H1 (cell line): Measurements from ENCODE around the gene C12orf76. TPM values are rescaled to one million over a fixed set of nuclear protein-coding genes. Genes with fewer than 3 reads are reported as not detected.

ENCODE experiments used
- CTCF ChIA-PET: fragments of 300-600 bp; sonication (Branson Sonifier 250); formaldehyde crosslinking; loops from one replicate; lab custom pipeline; 2021; ENCODE audit not compliant: partially characterized antibody; lab: Charles Lee
- POLR2A ChIA-PET: fragments of 300-600 bp; sonication (Branson Sonifier 250); formaldehyde crosslinking; loops from one replicate; lab custom pipeline; 2021; ENCODE audit warnings: inconsistent platforms; ENCODE audit not compliant: partially characterized antibody; lab: Charles Lee
- DNase-seq, 2 experiments: peaks; one replicate each; pipeline versions ENCODE4 v3.0.0 to v3.0.0-alpha.2; 2010 to 2022; ENCODE audit warnings: low spot score in 2 of 2, low read depth in 1 of 2, mixed read lengths in 1 of 2
- FAIRE-seq: peaks from 2 replicates; lab custom pipeline; 2011; peaks lifted over from hg19 to GRCh38; lab: Jason Lieb, UNC
- H2AFZ ChIP-seq: 2 replicates; pipeline ENCODE4 v1.8.1; 2012; ENCODE audit warnings: low read length, inconsistent platforms
- H2AK5ac ChIP-seq: 2 replicates; pipeline ENCODE4 v1.6.1; 2013; ENCODE audit warnings: low read depth, low read length
- H2BK120ac ChIP-seq: replicated peaks from 2 replicates; pipeline ENCODE3; 2013; ENCODE audit warnings: low read depth, low read length, inconsistent platforms
- H2BK12ac ChIP-seq: 2 replicates; pipeline ENCODE4 v1.6.1; 2013; ENCODE audit warnings: low read depth, low read length
- H2BK15ac ChIP-seq: 2 replicates; pipeline ENCODE4 v1.6.1; 2013; ENCODE audit warnings: low read length
- H2BK20ac ChIP-seq: 2 replicates; pipeline ENCODE4 v1.6.1; 2013; ENCODE audit warnings: low read length
- H2BK5ac ChIP-seq: 2 replicates; pipeline ENCODE4 v1.6.1; 2013; ENCODE audit warnings: low read depth, low read length
- H3K14ac ChIP-seq: 2 replicates; pipeline ENCODE4 v1.6.1; 2013; ENCODE audit warnings: inconsistent platforms; ENCODE audit not compliant: insufficient read length
- H3K18ac ChIP-seq: 2 replicates; pipeline ENCODE4 v1.6.1; 2013; ENCODE audit warnings: low read length; ENCODE audit errors: extremely low read depth
- H3K23ac ChIP-seq: 2 replicates; pipeline ENCODE4 v1.6.1; 2013; ENCODE audit warnings: inconsistent platforms; ENCODE audit not compliant: insufficient read length
- H3K23me2 ChIP-seq: 2 replicates; pipeline ENCODE4 v1.6.1; 2013; ENCODE audit warnings: low read depth, low read length
- H3K27ac ChIP-seq: 2 replicates; pipeline ENCODE4 v1.6.1; 2011; ENCODE audit warnings: low read depth, low read length, inconsistent platforms
- H3K27me3 ChIP-seq, 4 experiments: replicated peaks in 1 of 4; 1 replicate in 1 of 4; 2 replicates in 3 of 4; pipeline versions ENCODE4 v1.6.1 to v1.8.1; 2011 to 2013; ENCODE audit warnings: low read length in 3 of 4, mild to moderate bottlenecking in 3 of 4, inconsistent platforms in 2 of 4, mixed read lengths in 2 of 4, moderate library complexity in 1 of 4; ENCODE audit not compliant: control insufficient read depth in 3 of 4, insufficient read depth in 3 of 4; ENCODE audit errors: extremely low read depth in 1 of 4
- H3K36me3 ChIP-seq, 4 experiments: 2 replicates each; pipeline versions ENCODE4 v1.6.1 to v1.8.1; 2011 to 2013; ENCODE audit warnings: mild to moderate bottlenecking in 4 of 4, low read length in 3 of 4, moderate library complexity in 2 of 4, control low read depth in 1 of 4, inconsistent platforms in 1 of 4; ENCODE audit not compliant: insufficient read depth in 4 of 4, control insufficient read depth in 2 of 4
- H3K4ac ChIP-seq: replicated peaks from 2 replicates; pipeline ENCODE3; 2013; ENCODE audit warnings: low read length, low read depth, mixed read lengths, inconsistent platforms; ENCODE audit not compliant: insufficient read length
- H3K4me1 ChIP-seq, 4 experiments: replicated peaks in 1 of 4; 1 replicate in 1 of 4; 2 replicates in 3 of 4; pipeline versions ENCODE4 v1.6.1 to v1.8.1; 2011 to 2013; ENCODE audit warnings: low read length in 3 of 4, inconsistent platforms in 2 of 4, mixed read lengths in 1 of 4; ENCODE audit not compliant: insufficient read depth in 4 of 4, control insufficient read depth in 3 of 4
- H3K4me2 ChIP-seq, 2 experiments: 2 replicates each; pipeline versions ENCODE4 v1.6.1 to v1.8.1; 2011 to 2013; ENCODE audit warnings: low read depth in 2 of 2, low read length in 2 of 2, control low read depth in 1 of 2, inconsistent platforms in 1 of 2, mild to moderate bottlenecking in 1 of 2; ENCODE audit not compliant: insufficient read depth in 1 of 2
- H3K4me3 ChIP-seq, 4 experiments: fragments of 200-600, 300-600 bp in 1 of 4; sonication (generic), shearing (Covaris generic), sonication (Bioruptor Twin) in 1 of 4; 2 replicates each; pipeline versions ENCODE4 v1.5.1 to v1.8.1; 2011 to 2016; ENCODE audit warnings: low read length in 4 of 4, low read depth in 3 of 4, control low read depth in 2 of 4, inconsistent platforms in 2 of 4, mild to moderate bottlenecking in 2 of 4, mixed read lengths in 1 of 4, moderate library complexity in 1 of 4; ENCODE audit not compliant: insufficient read depth in 2 of 4; ENCODE audit errors: extremely low read depth in 1 of 4
- H3K56ac ChIP-seq: replicated peaks from 2 replicates; pipeline ENCODE3; 2013; ENCODE audit warnings: low read depth, mild to moderate bottlenecking, mixed read lengths, low read length, inconsistent platforms; ENCODE audit not compliant: insufficient read length
- H3K79me1 ChIP-seq: 2 replicates; pipeline ENCODE4 v1.6.1; 2013; ENCODE audit warnings: low read depth, low read length, control low read depth
- H3K79me2 ChIP-seq, 2 experiments: 2 replicates each; pipeline versions ENCODE4 v1.6.1 to v1.8.1; 2012 to 2013; ENCODE audit warnings: low read length in 2 of 2, mild to moderate bottlenecking in 2 of 2, inconsistent platforms in 1 of 2; ENCODE audit not compliant: insufficient read depth in 2 of 2, control insufficient read depth in 1 of 2
- H3K9ac ChIP-seq, 4 experiments: replicated peaks in 1 of 4; 1 replicate in 1 of 4; 2 replicates in 3 of 4; pipeline versions ENCODE4 v1.6.1 to v1.8.1; 2011 to 2013; ENCODE audit warnings: low read depth in 3 of 4, low read length in 3 of 4, control low read depth in 2 of 4, mild to moderate bottlenecking in 2 of 4, moderate library complexity in 2 of 4, inconsistent platforms in 1 of 4; ENCODE audit errors: extremely low read depth in 1 of 4
- H3K9me3 ChIP-seq, 2 experiments: 2 replicates each; pipeline versions ENCODE4 v1.6.1 to v1.8.1; 2012 to 2013; ENCODE audit warnings: mild to moderate bottlenecking in 2 of 2, moderate library complexity in 2 of 2, control low read depth in 1 of 2, inconsistent platforms in 1 of 2, low read depth in 1 of 2, low read length in 1 of 2, mixed read lengths in 1 of 2; ENCODE audit not compliant: insufficient read depth in 2 of 2
- H4K20me1 ChIP-seq, 2 experiments: replicated peaks in 1 of 2; 2 replicates each; pipeline versions ENCODE3 to v1.8.1; 2011 to 2013; ENCODE audit warnings: inconsistent platforms in 2 of 2, low read length in 2 of 2, mild to moderate bottlenecking in 1 of 2; ENCODE audit not compliant: insufficient read depth in 2 of 2, control insufficient read depth in 1 of 2
- H4K5ac ChIP-seq: 2 replicates; pipeline ENCODE4 v1.6.1; 2013; ENCODE audit warnings: low read length, low read depth, mixed read lengths, inconsistent platforms; ENCODE audit not compliant: insufficient read length
- H4K8ac ChIP-seq: 2 replicates; pipeline ENCODE4 v1.8.0; 2013; ENCODE audit warnings: mild to moderate bottlenecking, moderate library complexity, low read length, inconsistent platforms; ENCODE audit not compliant: insufficient read depth; ENCODE audit errors: extremely low read depth
- H4K91ac ChIP-seq: replicated peaks from 2 replicates; pipeline ENCODE3; 2013; ENCODE audit warnings: low read length, mixed read lengths, inconsistent platforms; ENCODE audit not compliant: insufficient read length
- CREB1 ChIP-seq: IDR thresholded peaks from 2 replicates; pipeline ENCODE4 v1.6.1; 2012; ENCODE audit warnings: inconsistent platforms
- CTBP2 ChIP-seq: IDR thresholded peaks from 2 replicates; pipeline ENCODE4 v1.7.0; 2011; ENCODE audit warnings: borderline replicate concordance, mild to moderate bottlenecking, moderate library complexity, mixed read lengths, low read length; ENCODE audit not compliant: insufficient read depth, insufficient read length
- MAFK ChIP-seq: IDR thresholded peaks from 2 replicates; pipeline ENCODE4 v1.6.1; 2012; ENCODE audit warnings: low read depth, mild to moderate bottlenecking, improper control_type of control experiment, low read length
- RBBP5 ChIP-seq: IDR thresholded peaks from 2 replicates; pipeline ENCODE4 v1.7.1; 2012; ENCODE audit warnings: low read depth, mild to moderate bottlenecking, inconsistent platforms, low read length, moderate library complexity, borderline replicate concordance
- SUZ12 ChIP-seq: fragments of 200-600 bp; sonication (generic); IDR thresholded peaks from 2 replicates; pipeline ENCODE4 v1.6.1; 2012; ENCODE audit warnings: mild to moderate bottlenecking, inconsistent platforms, low read length, moderate library complexity, mixed read lengths
- WGBS, 2 experiments: shearing (Covaris generic) in 1 of 2; methylation state at CpG; one replicate each; pipeline versions ENCODE4 v1.1.6 to v1.1.7; 2013 to 2015; ENCODE audit warnings: low lambda C conversion rate in 2 of 2, mixed read lengths in 2 of 2, inconsistent platforms in 1 of 2, low coverage in 1 of 2, missing lambda C conversion rate in 1 of 2; ENCODE audit not compliant: insufficient replicate concordance in 2 of 2, insufficient coverage in 1 of 2, insufficient read length in 1 of 2; ENCODE audit errors: extremely low coverage in 1 of 2, missing lambda C conversion rate in 1 of 2; 5-methylcytosine and 5-hydroxymethylcytosine counted together
- polyA plus RNA-seq, 7 experiments: library from polyadenylated mRNA; depleted of rRNA in 3 of 7; stranded (reverse) in 5 of 7; unstranded in 2 of 7; fragments of >200 nt in 5 of 7; fragments of 200-250 nt in 2 of 7; gene quantifications; 1 replicate in 5 of 7; 2 replicates in 1 of 7; 4 replicates in 1 of 7; pipeline versions ENCODE4 v1.2.1 to v1.2.3, GENCODE V29; 2011 to 2013; ENCODE audit warnings: missing spikeins in 2 of 7, mixed read lengths in 2 of 7
- total RNA-seq: library from RNA; stranded (reverse); fragmentation: NEBNext Ultra II Directional; extraction: Animal tissue kit (Norgen Biotek cat#: 25700); gene quantifications from 2 replicates; pipeline ENCODE4 v1.2.1, GENCODE V29; 2021

Gene C12orf76
- total and polyA plus RNA-seq, 2 of the 8 experiments (the other 6 are each of a cell fraction or from before 2014, with no cell fraction given): 14.4 to 18.6 TPM

DNA sequence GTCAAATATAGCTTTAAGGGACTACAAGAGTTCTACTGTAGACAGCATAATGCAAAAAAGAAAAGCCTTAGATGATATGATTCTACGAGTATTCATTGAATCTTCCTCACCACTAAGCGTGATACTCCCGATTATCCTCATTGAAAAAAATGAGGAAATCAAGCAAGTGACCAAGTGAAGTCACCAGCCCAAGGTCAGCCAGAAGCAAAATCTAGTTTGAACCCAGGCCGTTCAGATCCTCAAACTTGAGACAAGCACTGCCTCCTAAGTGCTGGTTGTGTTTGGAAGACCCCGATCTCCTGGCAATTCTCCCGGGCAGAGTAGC lies 53.0 kb downstream of the C12orf76 start:
- no peak overlapping the region for H3K56ac ChIP-seq
- no peak overlapping the region for H3K18ac ChIP-seq
- peaks cover 0 to 2% (median 1%) of the 10 kb centered on the region in 4 experiments; a peak in 1 of 8 replicates for H3K36me3 ChIP-seq
- H4K91ac ChIP-seq: no peak overlapping the region
- H3K4me1 ChIP-seq: peaks cover 2 to 7% (median 3%) of the 10 kb centered on the region in 4 experiments; a peak in 5 of 7 replicates
- no peak overlapping the region for H2BK20ac ChIP-seq
- peaks cover 0 to 3% of the 10 kb centered on the region in 2 experiments for H4K20me1 ChIP-seq
- no peak overlapping the region for H2AK5ac ChIP-seq
- no peak overlapping the region for H3K9ac ChIP-seq
- WGBS, 2 experiments: 57% methylated on average over 6 of the region's 6 CpGs; no CpG with 5 or more reads in 1 of the 2 experiments
- no peak overlapping the region for H2AFZ ChIP-seq
- FAIRE-seq (no peak), DNase-seq (no peak)
- peak overlapping the region; percentile 77 to 79 for H3K4me2 ChIP-seq
- CTCF ChIA-PET: interaction anchor here (1.0 kb wide), 1 partner anchor 14 kb away, joined by 4 read pairs; no protein-coding TSS in a partner anchor
- H3K79me2 ChIP-seq: peaks cover 0 to 16% of the 10 kb centered on the region in 2 experiments; a peak in 2 of 4 replicates
- POLR2A ChIA-PET: no interaction called here
- H3K27ac ChIP-seq: no peak overlapping the region
- no peak overlapping the region for H2BK5ac ChIP-seq
- H3K9me3 ChIP-seq: no peaks in the 10 kb centered on the region
- H2BK12ac ChIP-seq: no peak overlapping the region
- no peaks in the 10 kb centered on the region; the same call in 1 of the 2 replicates for H3K79me1 ChIP-seq
- H3K4me3 ChIP-seq: peak overlapping the region; percentile 81 to 84 (median 82)
- H4K5ac ChIP-seq: no peak overlapping the region
- H3K23me2 ChIP-seq: peaks cover 17% of the 10 kb centered on the region
- H3K14ac ChIP-seq: no peak overlapping the region
- TF ChIP-seq RBBP5 (no peak), CREB1 (no peak), SUZ12 (peak; percentile 14; the same call in 1 of the 2 replicates), CTBP2 (no peak), MAFK (no peak)
- TF ChIP-seq, all 59 proteins: peak for 1
- H2BK15ac ChIP-seq: no peak overlapping the region
- H3K23ac ChIP-seq: no peak overlapping the region
- no peak overlapping the region for H3K4ac ChIP-seq
- no peak overlapping the region for H4K8ac ChIP-seq
- H3K27me3 ChIP-seq: peaks cover 0 to 7% (median 4%) of the 10 kb centered on the region in 4 experiments; a peak in 5 of 7 replicates
- no peak overlapping the region for H2BK120ac ChIP-seq
